Right lobe of liver (tissue), 6 donors: ENCODE measurements around the gene UNKL. TPM values are rescaled to one million over a fixed set of nuclear protein-coding genes. Genes with fewer than 3 reads are reported as not detected.

Experiments
- ATAC-seq, 4 donors: fragments of 200-7000 bp; cut with Tn5 transposase; one replicate each; pipeline ENCODE4 v1.9.1; 2020; ENCODE audit warnings: mild to moderate bottlenecking in 4 of 4, moderate library complexity in 4 of 4
- DNase-seq, 3 donors: peaks; one replicate each; pipeline ENCODE4 v3.0.0-alpha.2; 2020
- H3K27ac ChIP-seq, 3 donors: fragments of 200-600 bp; one replicate each; pipeline ENCODE4 v1.8.0; 2022
- H3K27me3 ChIP-seq, 2 donors: fragments of 200-600 bp; one replicate each; pipeline ENCODE4 v1.8.0; 2022
- H3K36me3 ChIP-seq, 4 donors: fragments of 200-600 bp; sonication (generic) in 1 of 4; one replicate each; pipeline versions ENCODE4 v1.5.1 to v1.8.0; 2017 to 2022; ENCODE audit warnings: control low read depth in 1 of 4
- H3K4me1 ChIP-seq, 4 donors: fragments of 200-600 bp; sonication (generic) in 1 of 4; one replicate each; pipeline versions ENCODE4 v1.5.1 to v1.8.0; 2017 to 2022; ENCODE audit warnings: control low read depth in 1 of 4
- H3K4me3 ChIP-seq, 3 donors: fragments of 200-600 bp; one replicate each; pipeline ENCODE4 v1.8.0; 2022
- H3K9me3 ChIP-seq, 4 donors: fragments of 200-600 bp; sonication (generic) in 1 of 4; one replicate each; pipeline versions ENCODE4 v1.5.1 to v1.8.0; 2017 to 2022; ENCODE audit warnings: control low read depth in 1 of 4
- POLR2A ChIP-seq: fragments of 450-650 bp; IDR thresholded peaks from one replicate; pipeline ENCODE4 v1.6.1; 2017; ENCODE audit warnings: antibody characterized with exemption, mild to moderate bottlenecking
- WGBS: methylation state at CpG from one replicate; pipeline ENCODE4 v1.1.6; 2018; ENCODE audit warnings: low coverage, low lambda C conversion rate; ENCODE audit not compliant: insufficient coverage; ENCODE audit errors: missing lambda C conversion rate; 5-methylcytosine and 5-hydroxymethylcytosine counted together
- intact Hi-C, 2 donors: fragments of 100-400 bp; cut with DNase I; formaldehyde crosslinking; loops; one replicate each; pipeline versions ENCODE4 v1.11.2 to v1.14.1; 2022
- total RNA-seq, 6 experiments: library from RNA; depleted of rRNA in 2 of 6; stranded (reverse); fragments of >200 nt in 2 of 6; fragmentation: NEBNext Ultra II Directional in 3 of 6; extraction: Animal tissue kit (Norgen Biotek cat#: 25700) in 3 of 6; gene quantifications; one replicate each; pipeline versions ENCODE4 v1.1.0 to v1.2.4, GENCODE V29; 2016 to 2023
- TF ChIP-seq, protein P1 (sequence below), 4 donors: fragments of 200-600 bp in 3 of 4; fragments of 450-650 bp in 1 of 4; IDR thresholded peaks; one replicate each; pipeline versions ENCODE4 v1.5.1 to v1.8.0; 2016 to 2022; ENCODE audit warnings: antibody characterized with exemption in 4 of 4, mild to moderate bottlenecking in 2 of 4
- donor health status: DM: no; HTN: yes; CAD: no.
- donor health status: DM: no; HTN: no; CAD: no.
- donor health status: DM: no; HTN: no; CAD: no.
- donor health status: DM: no; HTN: yes; CAD: no.
- donor health status: DM: no; HTN: yes; CAD: no.

The UNKL gene
- total RNA-seq, 6 experiments from 2014 or later: 9.0 to 14.2 (median 12.0) TPM

DNA sequence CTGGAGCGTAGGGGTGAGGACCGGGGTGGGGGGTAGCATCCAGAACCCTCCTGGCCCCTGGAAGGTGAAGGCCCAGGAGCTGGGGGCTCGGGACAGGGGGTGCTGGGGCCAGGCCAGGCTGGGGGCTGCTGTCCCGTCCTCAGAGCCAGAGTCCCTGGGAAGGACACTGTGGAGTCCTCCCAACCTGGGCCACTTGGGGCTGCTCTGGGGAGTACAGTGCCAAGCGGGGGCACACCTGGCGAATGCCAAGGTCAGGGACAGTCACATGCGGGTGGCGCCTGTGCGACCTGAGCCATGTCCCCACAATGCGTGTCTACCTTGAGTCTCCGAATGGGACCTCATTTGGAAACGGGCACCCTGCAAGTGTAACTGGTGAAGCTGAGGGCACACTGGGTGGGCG lies 15.1 kb upstream of the UNKL start:
- ATAC-seq (no peak), DNase-seq (no peak)
- intact Hi-C loops: no loop called here
- no CpG with 5 or more reads among the region's 13 CpGs for WGBS
- Histone ChIP-seq H3K4me1 (peaks cover 0 to 11% (median 5%) of the 10 kb centered on the region in 4 donors), H3K27ac (no peak overlapping the region), H3K27me3 (no peaks in the 10 kb centered on the region), H3K4me3 (no peak overlapping the region), H3K36me3 (no peaks in the 10 kb centered on the region), H3K9me3 (no peaks in the 10 kb centered on the region)
- TF ChIP-seq POLR2A: no peak
- TF ChIP-seq, protein P1, sequence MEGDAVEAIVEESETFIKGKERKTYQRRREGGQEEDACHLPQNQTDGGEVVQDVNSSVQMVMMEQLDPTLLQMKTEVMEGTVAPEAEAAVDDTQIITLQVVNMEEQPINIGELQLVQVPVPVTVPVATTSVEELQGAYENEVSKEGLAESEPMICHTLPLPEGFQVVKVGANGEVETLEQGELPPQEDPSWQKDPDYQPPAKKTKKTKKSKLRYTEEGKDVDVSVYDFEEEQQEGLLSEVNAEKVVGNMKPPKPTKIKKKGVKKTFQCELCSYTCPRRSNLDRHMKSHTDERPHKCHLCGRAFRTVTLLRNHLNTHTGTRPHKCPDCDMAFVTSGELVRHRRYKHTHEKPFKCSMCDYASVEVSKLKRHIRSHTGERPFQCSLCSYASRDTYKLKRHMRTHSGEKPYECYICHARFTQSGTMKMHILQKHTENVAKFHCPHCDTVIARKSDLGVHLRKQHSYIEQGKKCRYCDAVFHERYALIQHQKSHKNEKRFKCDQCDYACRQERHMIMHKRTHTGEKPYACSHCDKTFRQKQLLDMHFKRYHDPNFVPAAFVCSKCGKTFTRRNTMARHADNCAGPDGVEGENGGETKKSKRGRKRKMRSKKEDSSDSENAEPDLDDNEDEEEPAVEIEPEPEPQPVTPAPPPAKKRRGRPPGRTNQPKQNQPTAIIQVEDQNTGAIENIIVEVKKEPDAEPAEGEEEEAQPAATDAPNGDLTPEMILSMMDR (IDR thresholded peaks at IDR 0.05): no peak

DNA sequence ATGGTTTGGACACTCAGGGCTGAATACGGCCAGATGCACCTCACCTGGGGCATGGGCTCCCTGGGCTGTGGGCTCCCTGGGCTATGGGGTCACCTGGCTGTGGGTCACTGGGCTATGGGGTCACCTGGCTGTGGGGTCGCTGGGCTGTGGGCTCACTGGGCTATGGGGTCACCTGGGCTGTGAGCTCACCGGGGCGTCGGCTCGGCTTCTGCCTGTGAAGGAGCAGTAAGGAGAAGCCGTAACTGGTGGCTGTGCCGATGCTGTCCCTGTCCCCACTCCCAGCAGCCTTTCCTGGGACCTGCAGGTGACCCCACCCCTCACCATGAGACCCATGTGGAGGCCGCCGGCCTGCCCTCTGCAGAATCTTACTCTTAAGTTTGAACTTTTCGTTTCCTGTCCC lies 14.5 kb upstream of the UNKL start:
- 72% methylated on average over 3 of the region's 11 CpGs for WGBS
- TF ChIP-seq, protein P1 (IDR thresholded peaks at IDR 0.05): no peak
- TF ChIP-seq POLR2A: no peak
- H3K27ac ChIP-seq: no peak overlapping the region
- ATAC-seq: no peak
- no peaks in the 10 kb centered on the region for H3K9me3 ChIP-seq
- H3K36me3 ChIP-seq: no peaks in the 10 kb centered on the region
- intact Hi-C loops: no loop called here
- no peaks in the 10 kb centered on the region for H3K27me3 ChIP-seq
- no peak overlapping the region for H3K4me3 ChIP-seq
- DNase-seq: no peak
- peaks cover 0 to 11% (median 5%) of the 10 kb centered on the region in 4 donors for H3K4me1 ChIP-seq

DNA sequence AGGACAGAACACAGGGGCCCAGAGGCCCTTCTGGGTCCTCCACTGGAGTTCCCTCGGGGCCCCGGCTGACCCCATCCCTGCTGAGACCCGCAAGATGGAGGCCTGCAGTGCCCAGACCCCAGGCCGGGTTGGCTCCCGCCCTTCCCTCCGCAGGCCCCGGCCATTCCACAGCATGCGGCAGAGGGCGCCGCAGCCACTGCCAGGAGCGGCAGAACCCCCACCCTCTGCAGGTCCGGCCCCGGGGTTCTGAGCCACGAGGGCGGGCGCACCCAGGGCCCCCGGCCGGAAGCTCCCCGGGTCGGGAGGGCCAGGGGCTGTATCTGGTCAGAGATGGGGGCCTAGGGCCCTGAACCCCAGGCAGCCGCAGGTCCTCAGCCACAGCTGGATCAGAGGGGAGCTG lies 14.0 kb upstream of the UNKL start:
- DNase-seq: peak in 1 of 3 donors; percentile 45
- no peak overlapping the region for H3K27ac ChIP-seq
- H3K27me3 ChIP-seq: no peaks in the 10 kb centered on the region
- peak in 3 of 4 donors; percentile 33 to 45 (median 43) for ATAC-seq
- H3K36me3 ChIP-seq: no peaks in the 10 kb centered on the region
- WGBS: 17% methylated on average over 1 of the region's 21 CpGs
- H3K9me3 ChIP-seq: no peaks in the 10 kb centered on the region
- no peak overlapping the region for H3K4me3 ChIP-seq
- peaks cover 0 to 11% (median 5%) of the 10 kb centered on the region in 4 donors for H3K4me1 ChIP-seq
- intact Hi-C loops: no loop called here
- no peak for TF ChIP-seq POLR2A
- TF ChIP-seq, protein P1 (IDR thresholded peaks at IDR 0.05): peak in 2 of 4 donors; percentile 28 to 34

DNA sequence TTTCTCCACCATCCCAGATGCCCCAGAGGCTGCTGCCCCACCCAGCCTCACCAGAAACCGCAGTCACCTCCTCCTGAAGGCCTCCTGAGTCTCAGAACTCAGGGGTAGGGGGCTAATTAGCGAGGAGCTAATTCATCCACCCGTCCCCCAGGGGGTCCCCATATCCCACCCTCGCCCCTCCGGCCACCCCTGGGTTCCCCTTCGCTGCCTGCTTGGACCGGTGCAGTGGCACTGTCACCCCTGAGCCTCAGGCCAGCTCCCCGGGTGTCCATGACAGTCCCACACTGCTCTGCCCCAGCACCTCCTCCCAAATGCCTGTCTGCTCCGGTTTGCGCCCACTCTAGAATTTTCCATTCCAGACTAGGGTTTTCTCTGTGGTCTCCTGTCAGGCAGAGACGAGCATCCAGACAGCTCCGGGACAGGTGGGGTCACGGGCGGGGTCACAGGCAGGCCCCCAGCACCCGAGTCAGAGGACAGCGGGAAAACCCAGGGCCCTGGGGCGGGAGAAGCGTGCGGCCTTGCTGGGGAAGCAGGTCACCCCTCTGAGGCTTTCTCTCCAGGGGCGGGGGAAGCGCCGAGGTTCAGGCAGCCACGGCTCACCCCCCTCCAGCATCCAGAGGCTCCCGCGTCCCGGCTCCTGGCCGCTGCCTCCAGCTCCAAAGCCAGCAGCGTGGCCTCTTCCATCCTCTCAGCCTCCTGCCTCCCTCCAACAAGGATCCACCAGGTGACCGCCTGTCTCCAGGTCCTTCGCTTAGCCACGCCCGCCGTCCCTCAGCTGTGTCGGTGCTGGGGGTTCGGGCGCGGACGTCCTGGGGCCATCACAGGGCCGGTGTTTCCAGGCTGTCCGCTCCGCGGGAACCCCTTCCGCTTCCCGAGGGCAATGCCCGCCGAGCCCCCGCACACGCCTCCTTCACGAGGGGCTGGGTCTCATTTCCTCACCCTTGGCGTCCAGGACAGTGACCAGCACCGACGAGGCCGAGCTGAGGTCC lies 13.3 kb upstream of the UNKL start:
- TF ChIP-seq POLR2A: no peak
- TF ChIP-seq, protein P1 (IDR thresholded peaks at IDR 0.05): no peak
- intact Hi-C loops: no loop called here
- 73% methylated on average over 12 of the region's 53 CpGs for WGBS

More for the DNA sequence above, 13.3 kb upstream of the UNKL start:
- Histone ChIP-seq H3K36me3 (no peaks in the 10 kb centered on the region), H3K4me1 (peaks cover 0 to 11% (median 5%) of the 10 kb centered on the region in 4 donors), H3K27ac (no peak overlapping the region), H3K27me3 (no peaks in the 10 kb centered on the region), H3K4me3 (no peak overlapping the region), H3K9me3 (no peaks in the 10 kb centered on the region)
- ATAC-seq (no peak), DNase-seq (peak in 1 of 3 donors; percentile 21)
